Neural progenitor cell (in vitro differentiated cells): ENCODE measurements around the gene SLFN5. TPM values are rescaled to one million over a fixed set of nuclear protein-coding genes. Genes with fewer than 3 reads are reported as not detected.

Source experiments
- DNase-seq: peaks from one replicate; pipeline ENCODE4 v3.0.0-alpha.2; 2016; ENCODE audit warnings: low spot score
- H2AFZ ChIP-seq: fragments of 200-600 bp; sonication (generic); replicated peaks from 2 replicates; pipeline ENCODE4 v1.6.1; 2016; ENCODE audit warnings: antibody characterized with exemption
- H3F3A ChIP-seq: fragments of 200-600 bp; sonication (generic); 2 replicates; pipeline ENCODE4 v1.6.1; 2016; ENCODE audit warnings: antibody characterized with exemption, low read depth
- H3K27ac ChIP-seq: fragments of 200-600 bp; sonication (generic); 2 replicates; pipeline ENCODE4 v1.5.1; 2016; ENCODE audit warnings: mild to moderate bottlenecking
- H3K27me3 ChIP-seq: fragments of 200-600 bp; sonication (generic); 2 replicates; pipeline ENCODE4 v1.6.1; 2016; ENCODE audit warnings: mild to moderate bottlenecking, moderate library complexity
- H3K36me3 ChIP-seq: fragments of 200-600 bp; sonication (generic); 2 replicates; pipeline ENCODE4 v1.5.1; 2016
- H3K4me1 ChIP-seq: fragments of 200-600 bp; sonication (generic); 2 replicates; pipeline ENCODE4 v1.6.1; 2016; ENCODE audit warnings: mixed run types
- H3K4me2 ChIP-seq: fragments of 200-600 bp; sonication (generic); 2 replicates; pipeline ENCODE4 v1.6.1; 2016
- H3K4me3 ChIP-seq: fragments of 200-600 bp; sonication (generic); 2 replicates; pipeline ENCODE4 v1.5.1; 2016
- H3K79me2 ChIP-seq: fragments of 200-600 bp; sonication (generic); 2 replicates; pipeline ENCODE4 v1.6.1; 2016; ENCODE audit warnings: low read depth
- H3K9ac ChIP-seq: fragments of 200-600 bp; sonication (generic); 2 replicates; pipeline ENCODE4 v1.6.1; 2016
- H3K9me3 ChIP-seq: fragments of 200-600 bp; sonication (generic); 2 replicates; pipeline ENCODE4 v1.5.1; 2016; ENCODE audit warnings: low read depth
- H4K20me1 ChIP-seq: fragments of 200-600 bp; sonication (generic); 2 replicates; pipeline ENCODE4 v1.6.1; 2016; ENCODE audit warnings: low read depth
- H3K27ac Mint-ChIP-seq: 3 replicates; pipeline ENCODE4 v1.8.0; 2021; ENCODE audit warnings: mixed read lengths
- H3K27me3 Mint-ChIP-seq: 2 replicates; pipeline ENCODE4 v1.8.0; 2022; ENCODE audit warnings: low read depth, mild to moderate bottlenecking, inconsistent platforms, moderate library complexity, mixed read lengths; ENCODE audit not compliant: insufficient read depth
- H3K36me3 Mint-ChIP-seq: 3 replicates; pipeline ENCODE4 v1.8.0; 2021; ENCODE audit warnings: mixed read lengths
- H3K4me1 Mint-ChIP-seq: 3 replicates; pipeline ENCODE4 v1.8.0; 2021; ENCODE audit warnings: mixed read lengths
- H3K4me3 Mint-ChIP-seq: 3 replicates; pipeline ENCODE4 v1.8.0; 2021; ENCODE audit warnings: mild to moderate bottlenecking, moderate library complexity, mixed read lengths
- H3K9me3 Mint-ChIP-seq: 3 replicates; pipeline ENCODE4 v1.8.0; 2020; ENCODE audit warnings: mixed read lengths
- CTCF ChIP-seq: fragments of 200-600 bp; sonication (generic); IDR thresholded peaks from 2 replicates; pipeline ENCODE4 v1.5.1; 2017; ENCODE audit warnings: antibody characterized with exemption, mild to moderate bottlenecking
- EZH2 ChIP-seq: fragments of 200-600 bp; sonication (generic); IDR thresholded peaks from 2 replicates; pipeline ENCODE4 v1.6.1; 2017; ENCODE audit warnings: antibody characterized with exemption, mild to moderate bottlenecking, moderate library complexity
- EZH2phosphoT487 ChIP-seq: fragments of 200-600 bp; sonication (generic); IDR thresholded peaks from 2 replicates; pipeline ENCODE4 v1.6.1; 2017; ENCODE audit warnings: antibody characterized with exemption
- total RNA-seq: library from RNA; depleted of rRNA; stranded (reverse); fragments of >200 nt; gene quantifications from 2 replicates; pipeline ENCODE4 v1.2.3, GENCODE V29; 2015; ENCODE audit warnings: low replicate concordance

The SLFN5 gene
- total RNA-seq, 1 donor from 2014 or later = 5.8 TPM

- Histone ChIP-seq H3K27ac (no peak overlapping the region), H3K4me3 (peak overlapping the region; percentile 62), H3K36me3 (no peaks in the 10 kb centered on the region), H3K9ac (no peak overlapping the region), H3K79me2 (no peaks in the 10 kb centered on the region), H4K20me1 (no peaks in the 10 kb centered on the region), H3K9me3 (no peaks in the 10 kb centered on the region), H3F3A (peaks cover 23% of the 10 kb centered on the region), H3K4me2 (peak overlapping the region; percentile 84), H2AFZ (peak overlapping the region; percentile 89), H3K4me1 (peaks cover 11% of the 10 kb centered on the region), H3K27me3 (peaks cover 9% of the 10 kb centered on the region)
- peak; percentile 90 for DNase-seq
- Mint-ChIP-seq H3K27me3 (peaks cover 2% of the 10 kb centered on the region), H3K36me3 (no peaks in the 10 kb centered on the region), H3K4me3 (peak overlapping the region; percentile 96), H3K9me3 (no peaks in the 10 kb centered on the region), H3K27ac (no peak overlapping the region), H3K4me1 (peaks cover 23% of the 10 kb centered on the region)
- TF ChIP-seq EZH2 (no peak), CTCF (peak; percentile 49)
Measured at GRCh38 chr17:35242158-35242804, 591 bp upstream of the SLFN5 start.

DNA sequence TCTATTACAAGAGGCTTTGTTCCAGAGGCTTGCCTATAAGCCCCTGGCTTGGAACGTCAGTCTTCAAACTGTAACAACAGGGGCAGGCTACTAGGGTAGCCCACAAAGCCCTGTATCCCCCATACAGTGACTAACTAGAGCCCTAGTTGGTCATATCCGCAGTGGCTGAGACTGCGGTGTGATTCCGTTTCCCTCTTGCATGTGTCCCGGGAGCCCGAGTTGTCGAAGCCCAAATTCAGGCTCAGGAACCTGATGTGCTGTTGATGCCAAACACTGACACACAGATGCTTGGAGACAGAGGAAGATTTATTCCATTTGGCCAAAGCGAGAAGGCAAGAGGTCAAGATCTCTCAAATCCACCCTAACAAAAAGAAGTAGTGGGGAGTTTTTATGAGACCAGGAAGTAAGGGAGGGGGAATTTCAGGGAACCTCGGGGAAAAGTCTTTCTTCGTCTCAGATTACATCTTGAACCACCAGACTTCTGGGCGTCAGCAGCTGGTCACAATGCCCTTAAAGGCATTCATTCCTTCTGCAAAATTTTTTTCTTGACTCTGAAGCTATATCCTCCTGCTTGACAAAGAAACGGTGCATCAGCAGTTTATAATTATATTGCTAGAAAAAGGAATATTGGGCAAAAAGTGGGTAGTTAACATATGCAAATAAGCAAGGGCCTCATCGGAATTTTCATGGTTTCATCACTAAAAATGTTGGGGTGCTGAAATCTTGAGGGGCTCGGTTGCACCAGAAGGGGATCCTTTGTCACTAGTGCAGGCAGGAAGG lies 879 bp downstream of the SLFN5 start:
- Mint-ChIP-seq H3K9me3 (no peaks in the 10 kb centered on the region), H3K4me1 (peaks cover 23% of the 10 kb centered on the region), H3K27ac (peak overlapping the region; percentile 57), H3K27me3 (no peaks in the 10 kb centered on the region), H3K4me3 (peak overlapping the region; percentile 96), H3K36me3 (no peaks in the 10 kb centered on the region)
- H3K36me3 ChIP-seq = no peaks in the 10 kb centered on the region
- H3F3A ChIP-seq = peaks cover 23% of the 10 kb centered on the region
- peak overlapping the region; percentile 62 for H3K4me3 ChIP-seq
- H2AFZ ChIP-seq = peak overlapping the region; percentile 89
- TF ChIP-seq EZH2 = no peak
- no peak for TF ChIP-seq EZH2phosphoT487
- TF ChIP-seq CTCF = no peak
- H3K27me3 ChIP-seq = peaks cover 9% of the 10 kb centered on the region
- no peak overlapping the region for H3K9ac ChIP-seq
- peak overlapping the region; percentile 84 for H3K4me2 ChIP-seq
- H3K9me3 ChIP-seq = no peaks in the 10 kb centered on the region
- no peaks in the 10 kb centered on the region for H4K20me1 ChIP-seq
- H3K4me1 ChIP-seq = peaks cover 11% of the 10 kb centered on the region
- H3K79me2 ChIP-seq = no peaks in the 10 kb centered on the region
- no peak overlapping the region for H3K27ac ChIP-seq
- peak; percentile 57 for DNase-seq

GRCh38 chr17:35244341-35245195 lies 1.7 kb downstream of the SLFN5 start:
- peak; percentile 42 for DNase-seq

More at GRCh38 chr17:35244341-35245195, 1.7 kb downstream of the SLFN5 start:
- no peak overlapping the region for H2AFZ ChIP-seq
- no peaks in the 10 kb centered on the region for H3K79me2 ChIP-seq
- H3K4me1 ChIP-seq = peaks cover 11% of the 10 kb centered on the region
- no peak overlapping the region for H3K9ac ChIP-seq
- peaks cover 23% of the 10 kb centered on the region for H3F3A ChIP-seq
- peak overlapping the region; percentile 84 for H3K4me2 ChIP-seq
- H3K27me3 Mint-ChIP-seq = no peaks in the 10 kb centered on the region
- peak overlapping the region; percentile 96 for H3K4me3 Mint-ChIP-seq
- H3K36me3 Mint-ChIP-seq = no peaks in the 10 kb centered on the region
- peaks cover 9% of the 10 kb centered on the region for H3K27me3 ChIP-seq
- TF ChIP-seq EZH2 = no peak
- no peak for TF ChIP-seq EZH2phosphoT487
- no peak for TF ChIP-seq CTCF
- H3K9me3 Mint-ChIP-seq = no peaks in the 10 kb centered on the region
- H3K4me3 ChIP-seq = peak overlapping the region; percentile 62
- H3K27ac Mint-ChIP-seq = no peak overlapping the region
- H3K9me3 ChIP-seq = no peaks in the 10 kb centered on the region
- no peaks in the 10 kb centered on the region for H3K36me3 ChIP-seq
- no peak overlapping the region for H3K27ac ChIP-seq
- peaks cover 23% of the 10 kb centered on the region for H3K4me1 Mint-ChIP-seq
- H4K20me1 ChIP-seq = no peaks in the 10 kb centered on the region
